Liver (tissue), 3 donors: ENCODE measurements around the gene CRACDL.

Source experiments
- CTCF ChIP-seq: fragments of 150-350 bp; IDR thresholded peaks from 2 replicates; pipeline ENCODE4 v1.5.1; 2017; ENCODE audit warnings: improper control_type of control experiment, low read depth, low read length; ENCODE audit not compliant: missing input control
- GABPA ChIP-seq, 2 donors: IDR thresholded peaks in 1 of 2; conservative IDR thresholded peaks in 1 of 2; 2 replicates each; pipeline ENCODE4 v1.6.1; 2016; ENCODE audit warnings: antibody characterized with exemption in 2 of 2, mild to moderate bottlenecking in 1 of 2, moderate library complexity in 1 of 2
- MAX ChIP-seq: IDR thresholded peaks from 2 replicates; pipeline ENCODE4 v1.6.1; 2016; ENCODE audit warnings: antibody characterized with exemption
- YY1 ChIP-seq: IDR thresholded peaks from 2 replicates; pipeline ENCODE4 v1.6.1; 2016; ENCODE audit warnings: antibody characterized with exemption, mild to moderate bottlenecking
- TF ChIP-seq, protein P1 (sequence below): IDR thresholded peaks from 2 replicates; pipeline ENCODE4 v1.6.1; 2016; ENCODE audit warnings: antibody characterized with exemption, mild to moderate bottlenecking
- donor health status: healthy.
- donor health status: healthy.

- TF ChIP-seq, protein P1, sequence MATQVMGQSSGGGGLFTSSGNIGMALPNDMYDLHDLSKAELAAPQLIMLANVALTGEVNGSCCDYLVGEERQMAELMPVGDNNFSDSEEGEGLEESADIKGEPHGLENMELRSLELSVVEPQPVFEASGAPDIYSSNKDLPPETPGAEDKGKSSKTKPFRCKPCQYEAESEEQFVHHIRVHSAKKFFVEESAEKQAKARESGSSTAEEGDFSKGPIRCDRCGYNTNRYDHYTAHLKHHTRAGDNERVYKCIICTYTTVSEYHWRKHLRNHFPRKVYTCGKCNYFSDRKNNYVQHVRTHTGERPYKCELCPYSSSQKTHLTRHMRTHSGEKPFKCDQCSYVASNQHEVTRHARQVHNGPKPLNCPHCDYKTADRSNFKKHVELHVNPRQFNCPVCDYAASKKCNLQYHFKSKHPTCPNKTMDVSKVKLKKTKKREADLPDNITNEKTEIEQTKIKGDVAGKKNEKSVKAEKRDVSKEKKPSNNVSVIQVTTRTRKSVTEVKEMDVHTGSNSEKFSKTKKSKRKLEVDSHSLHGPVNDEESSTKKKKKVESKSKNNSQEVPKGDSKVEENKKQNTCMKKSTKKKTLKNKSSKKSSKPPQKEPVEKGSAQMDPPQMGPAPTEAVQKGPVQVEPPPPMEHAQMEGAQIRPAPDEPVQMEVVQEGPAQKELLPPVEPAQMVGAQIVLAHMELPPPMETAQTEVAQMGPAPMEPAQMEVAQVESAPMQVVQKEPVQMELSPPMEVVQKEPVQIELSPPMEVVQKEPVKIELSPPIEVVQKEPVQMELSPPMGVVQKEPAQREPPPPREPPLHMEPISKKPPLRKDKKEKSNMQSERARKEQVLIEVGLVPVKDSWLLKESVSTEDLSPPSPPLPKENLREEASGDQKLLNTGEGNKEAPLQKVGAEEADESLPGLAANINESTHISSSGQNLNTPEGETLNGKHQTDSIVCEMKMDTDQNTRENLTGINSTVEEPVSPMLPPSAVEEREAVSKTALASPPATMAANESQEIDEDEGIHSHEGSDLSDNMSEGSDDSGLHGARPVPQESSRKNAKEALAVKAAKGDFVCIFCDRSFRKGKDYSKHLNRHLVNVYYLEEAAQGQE, result no peak
- TF ChIP-seq CTCF (no peak), YY1 (no peak), GABPA (IDR thresholded peaks at IDR 0.05 in 1 of 2, conservative IDR thresholded peaks at IDR 0.05 in 1 of 2) (no peak), MAX (no peak)
These were observed 8.8 kb upstream of the CRACDL start for GRCh38 chr2:98944775-98945174.
